Keratinocyte (primary cell): ENCODE measurements around the gene FAM53B. TPM values are rescaled to one million over a fixed set of nuclear protein-coding genes. Genes with fewer than 3 reads are reported as not detected.

Source experiments
- DNase-seq: peaks from one replicate; pipeline ENCODE4 v3.0.0-alpha.2; 2011; ENCODE audit warnings: low read depth, missing footprints, low spot score
- FAIRE-seq: peaks from 2 replicates; lab custom pipeline; 2011; peaks lifted over from hg19 to GRCh38; lab: Jason Lieb, UNC
- H2AFZ ChIP-seq: 2 replicates; pipeline ENCODE4 v1.6.0; 2012; ENCODE audit warnings: low read length, control low read depth, inconsistent platforms; ENCODE audit not compliant: control insufficient read depth
- H3K27ac ChIP-seq: 2 replicates; pipeline ENCODE4 v1.5.1; 2011; ENCODE audit warnings: low read length; ENCODE audit not compliant: control insufficient read depth, insufficient read depth
- H3K27me3 ChIP-seq: 3 replicates; pipeline ENCODE4 v1.6.0; 2011; ENCODE audit warnings: low read length; ENCODE audit not compliant: control insufficient read depth, insufficient read depth; ENCODE audit errors: extremely low read depth
- H3K36me3 ChIP-seq, 2 experiments: 2 replicates in 1 of 2; 3 replicates in 1 of 2; pipeline ENCODE4 v1.5.1; 2011; ENCODE audit warnings: low read length in 2 of 2, mild to moderate bottlenecking in 1 of 2; ENCODE audit not compliant: control insufficient read depth in 2 of 2, insufficient read depth in 2 of 2; ENCODE audit errors: extremely low read depth in 1 of 2
- H3K4me1 ChIP-seq: 3 replicates; pipeline ENCODE4 v1.5.1; 2011; ENCODE audit warnings: low read length; ENCODE audit not compliant: control insufficient read depth, insufficient read depth; ENCODE audit errors: extremely low read depth
- H3K4me2 ChIP-seq: 3 replicates; pipeline ENCODE4 v1.6.0; 2011; ENCODE audit warnings: low read depth, low read length; ENCODE audit not compliant: control insufficient read depth, insufficient read depth; ENCODE audit errors: extremely low read depth
- H3K4me3 ChIP-seq, 3 experiments: fragments of 200-600 bp in 1 of 3; sonication (generic) in 1 of 3; 2 replicates in 2 of 3; 3 replicates in 1 of 3; pipeline ENCODE4 v1.5.1; 2011 to 2016; ENCODE audit warnings: low read length in 3 of 3, mild to moderate bottlenecking in 3 of 3, control low read depth in 2 of 3, inconsistent platforms in 1 of 3, low read depth in 1 of 3, mixed read lengths in 1 of 3, mixed run types in 1 of 3, moderate library complexity in 1 of 3; ENCODE audit not compliant: control insufficient read depth in 2 of 3, insufficient read depth in 2 of 3; ENCODE audit errors: extremely low read depth in 1 of 3
- H3K79me2 ChIP-seq: 2 replicates; pipeline ENCODE4 v1.6.0; 2012; ENCODE audit warnings: low read length; ENCODE audit not compliant: control insufficient read depth, insufficient read depth
- H3K9ac ChIP-seq: 3 replicates; pipeline ENCODE4 v1.6.0; 2011; ENCODE audit warnings: low read length; ENCODE audit not compliant: control insufficient read depth, insufficient read depth; ENCODE audit errors: extremely low read depth
- H3K9me1 ChIP-seq: 3 replicates; pipeline ENCODE4 v1.6.0; 2011; ENCODE audit warnings: low read length; ENCODE audit not compliant: control insufficient read depth, insufficient read depth; ENCODE audit errors: extremely low read depth
- H3K9me3 ChIP-seq: 2 replicates; pipeline ENCODE4 v1.5.1; 2012; ENCODE audit warnings: low read depth, low read length; ENCODE audit not compliant: control insufficient read depth
- H4K20me1 ChIP-seq: 3 replicates; pipeline ENCODE4 v1.6.0; 2011; ENCODE audit warnings: low read length; ENCODE audit not compliant: control insufficient read depth, insufficient read depth; ENCODE audit errors: extremely low read depth
- CTCF ChIP-seq, 3 experiments: IDR thresholded peaks in 1 of 3; conservative IDR thresholded peaks in 1 of 3; optimal IDR thresholded peaks in 1 of 3; 2 replicates in 2 of 3; 3 replicates in 1 of 3; pipeline versions ENCODE3 to v1.5.1; 2011; ENCODE audit warnings: low read length in 3 of 3, mild to moderate bottlenecking in 3 of 3, moderate library complexity in 2 of 3, control low read depth in 1 of 3, inconsistent platforms in 1 of 3; ENCODE audit not compliant: insufficient read depth in 2 of 3; ENCODE audit errors: extremely low read depth in 1 of 3
- EZH2 ChIP-seq: IDR thresholded peaks from one replicate; pipeline ENCODE4 v1.6.1; 2012; ENCODE audit warnings: inconsistent platforms, mild to moderate bottlenecking, low read length, moderate library complexity
- dilution Hi-C: fragments of 300-500 bp; cut with MboI; formaldehyde crosslinking; loops from one replicate; pipeline ENCODE4 v1.7.0; 2020; ENCODE audit warnings: low sequenced_read_pairs; ENCODE audit not compliant: extremely low pct_ligation_motif_present
- polyA plus RNA-seq, 5 experiments: library from polyadenylated mRNA; depleted of rRNA in 3 of 5; stranded (reverse) in 3 of 5; stranded (forward) in 1 of 5; unstranded in 1 of 5; fragments of >200 nt; gene quantifications; 1 replicate in 1 of 5; 2 replicates in 3 of 5; 3 replicates in 1 of 5; pipeline versions ENCODE4 v1.2.1 to v1.2.3, GENCODE V29; 2011 to 2012; ENCODE audit warnings: missing spikeins in 2 of 5, low read depth in 1 of 5, low replicate concordance in 1 of 5

The FAM53B gene
- polyA plus RNA-seq, 1 donor (not counting 4 experiments of a cell fraction or from before 2014, with no cell fraction given) = 8.6 TPM

GRCh38 chr10:124596962-124597845, 147.0 kb downstream of the FAM53B start:
- TF ChIP-seq CTCF (optimal IDR thresholded peaks at IDR 0.05 in 1 of 3, IDR thresholded peaks at IDR 0.05 in 1 of 3, conservative IDR thresholded peaks at IDR 0.05 in 1 of 3; ENCODE audit: extremely low read depth in 1 of 3, insufficient read depth in 2 of 3, low read length in 3 of 3) (no peak), EZH2 (no peak)
- H4K20me1 ChIP-seq = no peaks in the 10 kb centered on the region
- H3K27ac ChIP-seq = no peak overlapping the region
- H3K9ac ChIP-seq = no peak overlapping the region
- no peaks in the 10 kb centered on the region for H3K9me3 ChIP-seq
- H3K36me3 ChIP-seq = no peaks in the 10 kb centered on the region
- dilution Hi-C loops = no loop called here
- no peak overlapping the region for H3K4me2 ChIP-seq
- H3K9me1 ChIP-seq = no peaks in the 10 kb centered on the region
- H3K4me1 ChIP-seq = no peaks in the 10 kb centered on the region
- no peak overlapping the region for H2AFZ ChIP-seq
- DNase-seq = no peak
- FAIRE-seq = no peak
- H3K27me3 ChIP-seq = peaks cover 7% of the 10 kb centered on the region
- no peaks in the 10 kb centered on the region for H3K79me2 ChIP-seq
- H3K4me3 ChIP-seq = no peak overlapping the region

GRCh38 chr10:124596116-124596785, 147.9 kb downstream of the FAM53B start:
- no peak for DNase-seq
- Histone ChIP-seq H3K4me3 (no peak overlapping the region), H2AFZ (no peak overlapping the region), H3K36me3 (no peaks in the 10 kb centered on the region), H3K4me1 (no peaks in the 10 kb centered on the region), H4K20me1 (no peaks in the 10 kb centered on the region), H3K9ac (no peak overlapping the region), H3K27ac (no peak overlapping the region), H3K4me2 (no peak overlapping the region), H3K9me1 (no peaks in the 10 kb centered on the region), H3K79me2 (no peaks in the 10 kb centered on the region), H3K27me3 (peaks cover 7% of the 10 kb centered on the region), H3K9me3 (peaks cover 5% of the 10 kb centered on the region)
- TF ChIP-seq CTCF (optimal IDR thresholded peaks at IDR 0.05 in 1 of 3, IDR thresholded peaks at IDR 0.05 in 1 of 3, conservative IDR thresholded peaks at IDR 0.05 in 1 of 3; ENCODE audit: extremely low read depth in 1 of 3, insufficient read depth in 2 of 3, low read length in 3 of 3) (no peak), EZH2 (no peak)
- dilution Hi-C loops = no loop called here
- FAIRE-seq = no peak
